GM18861 (cell line): ENCODE data around the gene TRANK1.
"Not testable (repeated sequence)": the region's sequence is repeated elsewhere in the genome, so short reads cannot be mapped to it uniquely, and the experiment has no call there.

Source experiments
- ATAC-seq: cut with Tn5 transposase; IDR thresholded peaks from one replicate; pipeline ENCODE4 v1.9.1; 2021; ENCODE audit not compliant: unreplicated experiment

The TRANK1 gene

GRCh38 chr3:36923523-36923943 lies 21.3 kb downstream of the TRANK1 start:
- ATAC-seq = no peak

- no peak for ATAC-seq
These were observed 23.8 kb downstream of the TRANK1 start for GRCh38 chr3:36920884-36921567.

GRCh38 chr3:36919439-36920160 lies 25.3 kb downstream of the TRANK1 start:
- no peak for ATAC-seq

- ATAC-seq = peak; percentile 88
These were observed 26.8 kb downstream of the TRANK1 start for GRCh38 chr3:36918050-36918449.

- peak; percentile 98 for ATAC-seq
These were observed 32.7 kb downstream of the TRANK1 start for GRCh38 chr3:36911990-36912804.

- ATAC-seq = no peak
These were observed 35.2 kb downstream of the TRANK1 start for GRCh38 chr3:36909666-36910065.

GRCh38 chr3:36909181-36909580 lies 35.7 kb downstream of the TRANK1 start:
- no peak for ATAC-seq

GRCh38 chr3:36908647-36909180 lies 36.1 kb downstream of the TRANK1 start:
- no peak for ATAC-seq

- ATAC-seq = no peak
These were observed 36.8 kb downstream of the TRANK1 start for GRCh38 chr3:36907911-36908646.

- ATAC-seq = no peak
These were observed 38.2 kb downstream of the TRANK1 start for GRCh38 chr3:36906504-36907149.

- ATAC-seq = no peak
These were observed 39.3 kb downstream of the TRANK1 start for GRCh38 chr3:36905545-36905944.

- ATAC-seq = no peak
These were observed 40.2 kb downstream of the TRANK1 start for GRCh38 chr3:36904641-36905040.

GRCh38 chr3:36904065-36904464 lies 40.8 kb downstream of the TRANK1 start:
- not testable (repeated sequence) for ATAC-seq

- no peak for ATAC-seq
These were observed 41.6 kb downstream of the TRANK1 start for GRCh38 chr3:36903119-36903882.

- no peak for ATAC-seq
These were observed 43.3 kb downstream of the TRANK1 start for GRCh38 chr3:36901588-36901987.

GRCh38 chr3:36900474-36901443 lies 44.1 kb downstream of the TRANK1 start:
- ATAC-seq = no peak

GRCh38 chr3:36895496-36896409 lies 49.1 kb downstream of the TRANK1 start:
- ATAC-seq = no peak
